Ovary (tissue), 3 donors: ENCODE measurements around the gene STPG1.

Experiments used
- CTCF ChIP-seq, 3 donors: fragments of 450-650 bp in 2 of 3; fragments of 200-600 bp in 1 of 3; IDR thresholded peaks; one replicate each; pipeline versions ENCODE4 v1.5.1 to v1.8.0; 2016 to 2022; ENCODE audit warnings: antibody characterized with exemption in 3 of 3, mild to moderate bottlenecking in 1 of 3
- POLR2A ChIP-seq: fragments of 450-650 bp; IDR thresholded peaks from one replicate; pipeline ENCODE4 v1.6.1; 2017; ENCODE audit warnings: antibody characterized with exemption, mild to moderate bottlenecking, moderate library complexity
- donor health status: DM: no; HTN: no; CAD: no.

- no peak for TF ChIP-seq CTCF (IDR thresholded peaks at IDR 0.05)
- no peak for TF ChIP-seq POLR2A
These were observed 73.6 kb downstream of the STPG1 start for GRCh38 chr1:24339996-24340395.
